PFSK-1 (cell line): ENCODE results near the gene TIMM13.

ENCODE experiments used
- FOXP2 ChIP-seq: optimal IDR thresholded peaks from 2 replicates; pipeline ENCODE3; 2011; ENCODE audit warnings: borderline replicate concordance, control low read depth, inconsistent platforms; ENCODE audit not compliant: insufficient read depth; ENCODE audit errors: extremely low read length, extremely low read depth
- POLR2AphosphoS5 ChIP-seq: IDR thresholded peaks from 2 replicates; pipeline ENCODE4 v1.6.1; 2012; ENCODE audit warnings: low read depth, mild to moderate bottlenecking, control low read depth, low read length, moderate library complexity
- SIN3A ChIP-seq: IDR thresholded peaks from 2 replicates; pipeline ENCODE4 v1.6.1; 2012; ENCODE audit warnings: mild to moderate bottlenecking, low read length, moderate library complexity, borderline replicate concordance; ENCODE audit not compliant: insufficient read depth
- TAF1 ChIP-seq: IDR thresholded peaks from 2 replicates; pipeline ENCODE4 v1.6.1; 2012; ENCODE audit warnings: low read length, control low read depth, borderline replicate concordance; ENCODE audit not compliant: insufficient read depth
- TF ChIP-seq, protein P1 (sequence below), 2 experiments: IDR thresholded peaks; 2 replicates each; pipeline versions ENCODE4 v1.6.1 to v1.8.0; 2011 to 2012; ENCODE audit warnings: low read depth in 2 of 2, low read length in 2 of 2, control low read depth in 1 of 2, inconsistent platforms in 1 of 2, mild to moderate bottlenecking in 1 of 2, moderate library complexity in 1 of 2; ENCODE audit not compliant: insufficient read depth in 1 of 2

Gene TIMM13

DNA sequence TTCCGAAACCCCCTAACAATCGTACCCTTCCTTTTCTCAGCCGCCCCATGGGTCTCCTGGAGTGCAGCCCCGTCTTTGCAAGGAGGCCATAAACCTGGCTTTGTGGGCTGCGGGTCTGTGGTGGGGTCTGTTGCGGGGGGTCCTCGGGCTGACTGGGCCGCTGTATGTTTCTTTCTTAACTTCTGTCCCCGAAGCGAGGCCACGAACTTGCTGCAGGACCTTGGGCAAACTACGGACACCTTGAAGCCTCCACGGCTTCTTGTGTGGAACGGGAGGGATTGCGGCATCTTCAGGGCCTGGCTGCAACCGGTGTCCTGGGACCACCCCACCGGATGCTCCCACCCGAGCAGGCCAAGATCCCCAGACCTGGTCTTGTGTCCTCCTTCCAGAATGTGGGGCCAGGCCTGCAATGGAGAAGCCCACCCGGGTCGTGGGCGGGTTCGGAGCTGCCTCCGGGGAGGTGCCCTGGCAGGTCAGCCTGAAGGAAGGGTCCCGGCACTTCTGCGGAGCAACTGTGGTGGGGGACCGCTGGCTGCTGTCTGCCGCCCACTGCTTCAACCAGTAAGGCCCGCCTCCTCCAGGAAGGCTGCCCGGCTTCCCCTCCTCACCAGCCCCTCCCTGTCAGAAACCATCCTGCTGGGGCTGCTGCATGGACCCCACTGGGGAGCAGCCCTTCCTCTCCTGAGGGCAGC lies 12.0 kb downstream of the TIMM13 start:
- no peak for TF ChIP-seq TAF1
- no peak for TF ChIP-seq SIN3A
- TF ChIP-seq POLR2AphosphoS5: no peak; the same call in 1 of the 2 replicates
- TF ChIP-seq FOXP2: no peak
- TF ChIP-seq, protein P1, sequence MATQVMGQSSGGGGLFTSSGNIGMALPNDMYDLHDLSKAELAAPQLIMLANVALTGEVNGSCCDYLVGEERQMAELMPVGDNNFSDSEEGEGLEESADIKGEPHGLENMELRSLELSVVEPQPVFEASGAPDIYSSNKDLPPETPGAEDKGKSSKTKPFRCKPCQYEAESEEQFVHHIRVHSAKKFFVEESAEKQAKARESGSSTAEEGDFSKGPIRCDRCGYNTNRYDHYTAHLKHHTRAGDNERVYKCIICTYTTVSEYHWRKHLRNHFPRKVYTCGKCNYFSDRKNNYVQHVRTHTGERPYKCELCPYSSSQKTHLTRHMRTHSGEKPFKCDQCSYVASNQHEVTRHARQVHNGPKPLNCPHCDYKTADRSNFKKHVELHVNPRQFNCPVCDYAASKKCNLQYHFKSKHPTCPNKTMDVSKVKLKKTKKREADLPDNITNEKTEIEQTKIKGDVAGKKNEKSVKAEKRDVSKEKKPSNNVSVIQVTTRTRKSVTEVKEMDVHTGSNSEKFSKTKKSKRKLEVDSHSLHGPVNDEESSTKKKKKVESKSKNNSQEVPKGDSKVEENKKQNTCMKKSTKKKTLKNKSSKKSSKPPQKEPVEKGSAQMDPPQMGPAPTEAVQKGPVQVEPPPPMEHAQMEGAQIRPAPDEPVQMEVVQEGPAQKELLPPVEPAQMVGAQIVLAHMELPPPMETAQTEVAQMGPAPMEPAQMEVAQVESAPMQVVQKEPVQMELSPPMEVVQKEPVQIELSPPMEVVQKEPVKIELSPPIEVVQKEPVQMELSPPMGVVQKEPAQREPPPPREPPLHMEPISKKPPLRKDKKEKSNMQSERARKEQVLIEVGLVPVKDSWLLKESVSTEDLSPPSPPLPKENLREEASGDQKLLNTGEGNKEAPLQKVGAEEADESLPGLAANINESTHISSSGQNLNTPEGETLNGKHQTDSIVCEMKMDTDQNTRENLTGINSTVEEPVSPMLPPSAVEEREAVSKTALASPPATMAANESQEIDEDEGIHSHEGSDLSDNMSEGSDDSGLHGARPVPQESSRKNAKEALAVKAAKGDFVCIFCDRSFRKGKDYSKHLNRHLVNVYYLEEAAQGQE (IDR thresholded peaks at IDR 0.05; ENCODE audit: insufficient read depth in 1 of 2, low read depth in 2 of 2, low read length in 2 of 2): no peak

DNA sequence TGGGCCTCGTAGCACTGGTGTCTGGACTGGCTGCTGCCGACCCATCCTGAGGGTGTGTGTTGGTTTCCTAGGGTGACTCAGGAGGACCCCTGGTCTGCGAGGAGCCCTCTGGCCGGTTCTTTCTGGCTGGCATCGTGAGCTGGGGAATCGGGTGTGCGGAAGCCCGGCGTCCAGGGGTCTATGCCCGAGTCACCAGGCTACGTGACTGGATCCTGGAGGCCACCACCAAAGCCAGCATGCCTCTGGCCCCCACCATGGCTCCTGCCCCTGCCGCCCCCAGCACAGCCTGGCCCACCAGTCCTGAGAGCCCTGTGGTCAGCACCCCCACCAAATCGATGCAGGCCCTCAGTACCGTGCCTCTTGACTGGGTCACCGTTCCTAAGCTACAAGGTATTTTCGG lies 13.8 kb downstream of the TIMM13 start:
- TF ChIP-seq SIN3A (no peak), POLR2AphosphoS5 (0 out of 2 replicates have a peak, but pooled peaks have one; percentile 32)

DNA sequence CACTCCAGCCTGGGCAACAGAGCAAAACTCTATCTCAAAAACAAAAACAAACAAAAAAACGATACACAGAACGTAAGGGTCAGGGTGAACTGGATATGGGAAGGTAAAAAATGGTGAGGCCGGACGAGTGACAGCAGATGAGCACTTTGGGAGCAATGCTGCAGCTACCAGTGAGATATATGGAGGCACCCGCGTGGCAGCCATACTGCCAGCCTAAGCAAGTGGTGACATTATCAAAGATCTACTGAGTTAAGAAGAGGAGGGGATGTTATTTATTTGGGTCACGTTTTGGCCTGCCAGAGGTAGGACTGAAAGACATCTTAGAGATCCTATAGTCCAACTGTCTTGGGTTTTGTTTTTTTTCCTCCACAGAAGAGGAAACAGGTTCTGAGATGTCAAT lies 14.2 kb downstream of the TIMM13 start:
- TF ChIP-seq POLR2AphosphoS5 (no peak), FOXP2 (no peak), SIN3A (no peak), TAF1 (no peak)
- TF ChIP-seq, protein P1 (IDR thresholded peaks at IDR 0.05; ENCODE audit: insufficient read depth in 1 of 2, low read depth in 2 of 2, low read length in 2 of 2): no peak

DNA sequence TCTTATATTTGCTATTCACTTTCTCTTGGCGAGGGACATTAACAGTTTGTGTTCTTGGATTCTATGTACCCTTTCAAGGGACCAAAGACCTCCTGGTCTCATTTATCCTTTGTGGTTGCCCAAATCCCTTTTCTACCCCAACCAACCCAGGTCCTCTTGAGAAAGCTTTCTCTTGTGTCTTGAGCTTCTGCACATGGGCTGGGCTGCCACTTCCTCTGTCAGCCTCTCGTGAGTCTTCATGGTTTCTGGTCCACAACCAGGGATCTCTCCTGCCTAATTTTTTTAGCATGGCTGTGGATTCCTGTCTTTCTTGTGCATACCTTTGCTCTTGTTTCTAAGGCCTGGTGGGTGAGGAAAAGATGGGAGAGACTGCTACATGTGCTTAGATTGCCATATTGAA lies 14.9 kb downstream of the TIMM13 start:
- TF ChIP-seq, protein P1 (IDR thresholded peaks at IDR 0.05; ENCODE audit: insufficient read depth in 1 of 2, low read depth in 2 of 2, low read length in 2 of 2): no peak
- no peak for TF ChIP-seq POLR2AphosphoS5
- no peak for TF ChIP-seq SIN3A

DNA sequence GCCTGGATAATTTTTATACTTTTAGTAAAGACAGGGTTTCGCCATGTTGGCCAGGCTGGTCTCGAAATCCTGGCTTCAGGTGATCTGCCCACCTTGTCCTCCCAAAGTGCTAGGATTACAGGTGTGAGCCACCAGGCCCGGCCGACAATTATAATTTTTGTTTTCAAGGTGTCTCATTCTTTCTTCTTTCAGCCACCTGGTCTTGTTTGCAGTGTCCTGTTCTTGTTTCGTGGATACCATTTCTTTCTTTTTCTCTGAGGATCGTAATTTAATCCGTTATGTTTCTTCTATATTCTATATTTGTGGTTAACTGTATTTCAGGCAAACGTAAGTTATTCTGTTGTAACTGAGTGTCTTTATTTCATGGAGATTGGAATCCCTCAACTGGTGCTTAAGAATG lies 15.7 kb downstream of the TIMM13 start:
- TF ChIP-seq FOXP2 (no peak), POLR2AphosphoS5 (no peak)

DNA sequence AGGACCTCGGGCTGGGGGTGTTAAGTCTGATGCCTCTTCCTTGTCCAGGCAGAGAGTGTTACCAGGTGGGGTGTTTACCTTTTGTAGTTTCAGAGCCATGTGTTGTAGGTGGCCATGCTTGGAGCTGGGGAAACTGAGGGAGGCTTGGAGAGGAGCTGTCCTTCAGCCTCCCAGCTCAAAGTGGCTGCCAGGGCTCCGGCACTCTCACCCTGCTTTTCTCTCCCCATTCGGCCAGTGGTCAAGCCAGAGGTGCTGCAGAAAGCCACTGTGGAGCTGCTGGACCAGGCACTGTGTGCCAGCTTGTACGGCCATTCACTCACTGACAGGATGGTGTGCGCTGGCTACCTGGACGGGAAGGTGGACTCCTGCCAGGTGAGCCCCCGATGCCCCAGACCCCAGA lies 17.4 kb downstream of the TIMM13 start:
- TF ChIP-seq POLR2AphosphoS5: no peak
- no peak for TF ChIP-seq FOXP2
- no peak for TF ChIP-seq SIN3A
- TF ChIP-seq, protein P1 (IDR thresholded peaks at IDR 0.05; ENCODE audit: insufficient read depth in 1 of 2, low read depth in 2 of 2, low read length in 2 of 2): no peak
- TF ChIP-seq TAF1: no peak
